Left ventricle myocardium superior (tissue), 1 donor: Measurements from ENCODE around the gene BPIFB2. TPM values are rescaled to one million over a fixed set of nuclear protein-coding genes. Genes with fewer than 3 reads are reported as not detected.
"Not testable (repeated sequence)": the region's sequence is repeated elsewhere in the genome, so short reads cannot be mapped to it uniquely, and the experiment has no call there.

Experiments
- ATAC-seq: fragments of 200-7000 bp; cut with Tn5 transposase; one replicate; pipeline ENCODE4 v1.9.1; 2020; ENCODE audit warnings: mild to moderate bottlenecking, moderate library complexity
- DNase-seq: peaks from one replicate; pipeline ENCODE4 v3.0.0-alpha.2; 2020
- intact Hi-C: fragments of 100-400 bp; cut with micrococcal nuclease; formaldehyde crosslinking; loops from one replicate; pipeline ENCODE4 v1.11.0; 2022
- long read RNA-seq: library from polyadenylated mRNA; unstranded; transcript quantifications from one replicate; pipeline ENCODE4 v2.0.0, GENCODE V29; 2021
- total RNA-seq: library from RNA; stranded (reverse); fragmentation: NEBNext Ultra II Directional; extraction: Animal tissue kit (Norgen Biotek cat#: 25700); gene quantifications from one replicate; pipeline ENCODE4 v1.2.1, GENCODE V29; 2021
- donor health status: DM: no; HTN: yes; CAD: no; lungs with severe emphysema.

The BPIFB2 gene, protein sequence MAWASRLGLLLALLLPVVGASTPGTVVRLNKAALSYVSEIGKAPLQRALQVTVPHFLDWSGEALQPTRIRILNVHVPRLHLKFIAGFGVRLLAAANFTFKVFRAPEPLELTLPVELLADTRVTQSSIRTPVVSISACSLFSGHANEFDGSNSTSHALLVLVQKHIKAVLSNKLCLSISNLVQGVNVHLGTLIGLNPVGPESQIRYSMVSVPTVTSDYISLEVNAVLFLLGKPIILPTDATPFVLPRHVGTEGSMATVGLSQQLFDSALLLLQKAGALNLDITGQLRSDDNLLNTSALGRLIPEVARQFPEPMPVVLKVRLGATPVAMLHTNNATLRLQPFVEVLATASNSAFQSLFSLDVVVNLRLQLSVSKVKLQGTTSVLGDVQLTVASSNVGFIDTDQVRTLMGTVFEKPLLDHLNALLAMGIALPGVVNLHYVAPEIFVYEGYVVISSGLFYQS
- not detected for total RNA-seq
- long read RNA-seq = 0 reads

DNA sequence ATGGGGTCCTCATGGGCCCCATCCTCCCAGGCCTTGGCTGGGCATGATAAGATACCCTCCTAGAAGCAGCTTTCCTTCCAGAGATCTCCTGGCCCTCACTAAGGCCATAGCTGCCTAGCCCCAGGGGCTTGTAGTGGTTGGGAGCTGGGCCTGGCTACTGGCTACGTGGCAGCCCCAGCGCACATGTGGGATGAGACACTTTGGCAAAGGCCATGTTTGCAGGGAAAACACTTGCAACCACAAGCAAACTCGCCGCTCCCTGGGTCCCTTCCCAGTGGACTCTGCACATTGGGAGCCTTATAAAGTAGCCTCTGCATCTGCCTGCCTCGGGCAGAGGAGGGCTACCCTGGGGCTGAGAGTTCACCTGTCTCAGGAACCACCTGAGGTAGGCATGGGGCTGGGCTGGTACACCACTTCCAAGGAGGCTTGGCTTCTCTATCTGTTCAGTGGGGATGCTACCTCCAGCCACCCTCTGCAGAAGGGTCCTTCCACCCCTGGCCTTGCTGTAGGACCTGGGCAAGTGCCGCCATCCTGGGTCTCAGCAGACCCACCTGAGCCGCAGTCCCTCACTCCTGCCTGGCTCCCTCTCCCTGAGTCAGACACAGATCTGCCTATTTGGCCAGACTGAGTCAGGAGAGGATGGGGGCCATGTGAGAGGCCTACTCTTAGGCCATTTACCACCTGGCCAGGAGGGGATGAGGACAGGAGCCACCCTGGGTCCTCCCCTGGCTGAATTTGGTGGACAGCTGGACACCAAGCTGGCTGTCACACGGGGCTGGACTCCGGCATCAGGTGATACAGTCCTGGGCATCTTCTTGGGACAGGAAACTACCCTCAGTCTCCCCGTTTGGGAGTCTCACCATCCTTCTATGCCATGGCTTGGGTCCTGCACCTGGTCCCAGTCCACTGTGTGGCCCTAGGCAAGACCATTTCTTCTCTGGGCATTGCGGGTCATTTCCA is at the start of gene BPIFB2:
Gene BPIFB2 (plus strand): TSS at position 329 of the 960 bp plus-strand sequence. CDS start 871 bp downstream, outside the sequence.
- DNase-seq (no peak), ATAC-seq (no peak)
- intact Hi-C loops = no loop called here

DNA sequence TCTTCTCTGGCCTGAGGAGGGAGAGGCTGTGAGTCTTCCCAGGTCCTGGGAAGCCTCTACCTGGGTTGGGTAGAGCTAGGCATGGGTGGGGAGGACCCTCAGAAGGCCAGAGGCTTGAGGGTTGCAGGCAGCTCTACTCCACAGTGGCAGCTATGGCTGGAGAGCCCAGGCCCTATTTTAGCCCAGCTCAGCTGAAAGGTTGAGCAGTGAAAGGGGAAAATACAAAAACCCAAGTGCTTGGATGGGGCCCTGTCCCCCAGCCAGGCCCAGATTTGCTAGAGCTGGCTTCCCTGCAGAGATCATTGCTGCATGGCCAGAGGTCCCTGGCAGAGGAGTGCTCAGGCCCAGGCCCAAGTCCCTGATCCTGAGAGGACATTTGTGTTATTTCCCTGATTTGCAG is 48.9 kb upstream of the BPIFB2 start:
- DNase-seq (no peak), ATAC-seq (no peak)
- intact Hi-C loops = no loop called here

DNA sequence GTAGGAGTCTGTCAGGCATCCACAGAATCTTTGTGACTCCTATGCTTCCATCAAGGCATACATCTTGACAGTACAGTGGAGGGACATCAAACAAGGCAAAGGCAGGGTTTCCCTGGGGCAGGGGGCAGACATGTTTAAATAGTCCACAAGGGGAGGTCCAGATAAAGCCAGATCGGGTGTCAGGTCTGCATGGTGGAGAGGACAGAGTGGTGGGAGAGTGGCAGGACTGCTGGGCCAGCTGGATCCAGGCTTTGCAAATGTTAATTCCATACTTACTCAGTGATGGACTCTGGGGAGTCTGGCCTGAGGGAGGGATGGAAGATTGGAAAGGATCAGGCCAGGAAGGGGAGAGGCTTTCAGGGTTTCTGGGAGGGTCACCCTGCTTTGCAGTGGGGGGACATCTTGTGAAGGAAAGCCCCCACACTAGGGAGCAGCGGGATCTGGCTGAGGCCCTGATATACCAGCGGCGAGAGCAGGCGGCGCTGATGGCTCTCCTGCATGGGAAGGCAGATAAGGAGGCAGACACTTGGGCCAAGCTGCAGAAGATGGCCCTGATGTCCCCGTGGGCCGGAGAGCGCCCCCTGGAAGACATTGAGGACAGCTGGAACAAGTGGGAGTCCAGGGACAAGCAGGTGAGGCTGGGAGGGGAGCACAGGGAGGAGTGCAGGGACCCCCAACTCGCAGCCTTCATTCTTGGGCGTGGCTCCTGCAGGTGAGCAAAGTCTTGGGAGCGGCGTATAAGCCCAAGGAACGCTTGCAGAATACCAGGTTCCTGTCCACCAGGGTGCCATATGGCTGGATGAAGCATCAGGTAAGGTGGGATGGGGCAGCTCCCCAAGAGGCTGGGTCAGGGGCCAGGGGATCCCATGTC is 47.9 kb upstream of the BPIFB2 start:
- no peak for ATAC-seq
- DNase-seq = no peak
- intact Hi-C loops = no loop called here

DNA sequence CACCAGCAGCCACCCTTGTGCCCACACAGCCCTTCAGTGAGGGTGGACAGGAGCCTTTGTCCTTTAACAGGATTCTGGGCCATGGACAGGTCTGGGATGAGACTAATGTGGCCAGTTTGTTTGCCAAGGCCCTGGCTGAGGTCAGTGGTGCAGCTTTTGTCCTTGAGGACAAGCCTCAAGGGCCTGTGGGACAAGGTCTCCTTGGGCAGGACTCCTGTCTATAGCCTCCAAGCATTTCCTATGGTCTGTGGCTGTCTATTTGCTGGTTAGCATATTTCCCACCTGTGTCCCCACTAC is 47.3 kb upstream of the BPIFB2 start:
- intact Hi-C loops = no loop called here
- ATAC-seq (no peak), DNase-seq (no peak)

DNA sequence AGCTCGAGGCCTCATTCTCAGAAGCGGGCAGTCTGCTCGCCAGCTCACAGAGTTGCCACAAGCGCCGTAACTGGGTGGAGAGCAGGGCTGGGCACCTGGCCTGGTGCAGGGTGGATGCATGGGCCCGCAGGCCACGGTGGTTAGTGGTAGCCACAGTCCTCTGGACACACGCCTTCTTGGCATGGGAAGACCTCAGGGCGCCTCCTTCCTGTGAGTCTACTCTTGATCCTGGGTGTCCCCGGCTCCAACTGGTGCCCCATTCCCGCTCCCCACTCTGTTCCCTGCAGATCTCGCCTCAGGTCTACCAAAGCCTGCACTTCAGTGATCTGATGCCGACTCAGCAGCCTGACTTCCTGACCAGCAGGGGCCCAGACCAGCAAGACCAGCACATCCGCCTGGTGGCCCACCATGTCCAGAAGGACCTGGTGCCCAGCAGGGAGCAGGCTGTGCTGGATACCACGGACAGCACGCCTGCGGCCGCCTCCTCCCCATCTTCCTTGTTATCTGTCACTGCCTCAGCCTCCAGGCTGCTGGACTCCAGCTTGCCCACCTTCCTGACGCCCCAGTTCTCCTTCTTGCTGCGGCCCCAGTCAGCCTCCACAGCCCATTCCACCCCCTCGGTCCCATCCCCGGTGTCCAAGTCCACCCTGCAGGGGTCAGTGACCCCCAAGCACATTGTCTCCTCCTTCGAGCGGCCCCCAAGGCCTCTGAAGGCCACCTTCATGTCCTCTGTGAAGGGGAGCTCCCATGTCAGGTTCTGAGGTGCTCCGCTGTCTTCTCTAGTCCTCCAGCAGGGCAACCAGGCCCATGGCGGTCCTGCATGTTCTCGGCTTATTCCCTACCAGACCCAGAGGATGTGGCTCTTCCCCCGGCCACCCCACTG is 46.4 kb upstream of the BPIFB2 start:
- ATAC-seq (no peak), DNase-seq (no peak)
- intact Hi-C loops = no loop called here

DNA sequence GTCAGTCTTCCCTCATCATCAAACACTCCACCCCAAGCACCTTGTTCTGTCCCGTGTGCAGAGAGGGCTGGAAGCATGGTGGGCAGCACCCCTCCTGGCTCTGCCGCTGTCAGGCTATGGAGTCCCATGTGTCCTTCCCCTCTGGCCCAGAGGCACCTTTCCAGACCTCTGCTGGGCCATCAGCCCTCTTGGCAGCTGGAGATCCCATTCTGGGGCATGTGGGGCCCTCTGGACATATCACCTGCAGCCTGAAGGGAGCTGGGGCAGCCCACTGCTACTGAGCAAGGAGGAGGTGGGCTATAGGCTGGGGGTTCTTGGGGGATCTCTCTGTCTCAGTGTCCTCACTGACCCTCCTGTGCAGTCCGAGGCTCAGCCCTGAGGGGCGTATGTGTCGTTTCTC is 45.5 kb upstream of the BPIFB2 start:
- DNase-seq (no peak), ATAC-seq (no peak)
- intact Hi-C loops = no loop called here

DNA sequence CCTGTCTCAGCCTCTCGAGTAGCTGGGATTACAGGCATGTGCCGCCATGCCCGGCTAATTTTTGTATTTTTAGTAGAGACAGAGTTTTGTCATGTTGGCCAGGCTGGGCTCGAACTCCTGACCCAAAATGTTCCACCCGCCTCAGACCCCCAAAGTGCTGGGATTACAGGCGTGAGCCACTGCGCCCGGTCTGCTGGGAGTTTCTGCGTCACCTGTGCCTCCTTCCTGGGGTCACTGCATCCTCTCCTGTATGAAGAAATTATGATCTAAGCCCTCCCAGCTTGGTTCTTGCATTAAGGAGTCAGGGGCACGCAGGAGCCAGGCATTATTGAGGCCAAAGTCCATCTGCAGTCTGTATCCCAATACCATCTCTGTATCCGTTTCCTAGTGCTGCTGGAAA is 44.9 kb upstream of the BPIFB2 start:
- intact Hi-C loops, ATAC-seq, DNase-seq: not testable (repeated sequence)

DNA sequence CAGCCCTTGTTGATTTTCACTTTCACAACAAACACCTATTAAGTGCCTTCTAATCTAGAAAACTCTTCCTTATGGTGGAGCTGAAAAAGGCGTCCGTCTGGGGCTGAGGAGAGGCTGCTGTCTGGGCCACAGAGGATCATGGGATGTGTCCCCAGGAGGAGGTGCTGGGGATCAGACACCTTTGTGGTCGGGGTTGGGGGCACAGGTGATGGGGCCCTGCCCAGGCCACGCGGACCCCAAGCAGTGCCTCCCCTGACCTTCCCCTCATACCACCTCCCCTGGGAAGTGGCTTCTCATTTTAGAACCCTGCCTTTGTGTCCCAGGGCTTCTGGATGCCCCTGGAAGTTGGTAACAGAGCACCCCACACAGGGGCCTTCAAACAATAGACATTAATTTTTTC is 44.3 kb upstream of the BPIFB2 start:
- intact Hi-C loops = no loop called here
- no peak for DNase-seq

DNA sequence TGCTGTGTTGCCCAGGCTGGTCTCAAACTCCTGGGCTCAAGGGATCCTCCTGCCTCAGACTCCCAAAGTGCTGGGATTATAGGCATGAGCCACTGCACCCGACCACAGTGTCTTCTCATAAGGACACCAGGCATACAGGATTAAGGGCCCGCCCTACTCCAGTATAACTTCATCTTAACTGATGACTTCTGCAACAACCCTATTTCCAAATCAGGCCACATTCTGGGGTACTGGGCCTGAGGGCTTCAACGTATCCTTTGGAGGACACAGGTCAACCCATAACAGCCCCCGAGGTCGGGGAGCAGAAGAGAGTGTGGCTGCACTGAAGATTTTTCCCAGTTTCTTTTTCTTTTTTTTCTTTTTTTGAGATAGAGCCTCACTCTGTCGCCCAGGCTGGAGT is 42.9 kb upstream of the BPIFB2 start:
- no peak for DNase-seq
- intact Hi-C loops = no loop called here
- ATAC-seq = no peak

More for the DNA sequence above, 44.3 kb upstream of the BPIFB2 start:
- ATAC-seq = no peak

DNA sequence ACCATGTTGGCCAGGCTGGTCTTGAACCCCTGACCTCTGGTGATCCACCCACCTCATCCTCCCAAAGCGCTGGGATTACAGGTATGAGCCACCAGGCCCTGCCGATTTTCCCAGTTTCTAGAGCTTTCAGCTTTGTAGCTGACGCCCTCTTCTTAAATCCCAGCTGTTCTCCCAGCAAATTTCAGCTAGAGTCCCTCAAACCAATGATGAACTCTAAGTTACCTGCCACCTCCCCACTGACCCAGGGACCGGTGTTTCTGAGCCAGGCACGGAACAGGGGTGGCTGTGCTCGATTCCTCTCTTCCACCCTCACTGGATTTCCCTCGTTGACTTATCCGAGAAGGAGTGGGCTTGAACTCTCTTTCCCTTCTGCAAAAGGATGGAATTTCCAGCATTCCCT is 42.4 kb upstream of the BPIFB2 start:
- DNase-seq = no peak
- ATAC-seq = no peak
- intact Hi-C loops = no loop called here

DNA sequence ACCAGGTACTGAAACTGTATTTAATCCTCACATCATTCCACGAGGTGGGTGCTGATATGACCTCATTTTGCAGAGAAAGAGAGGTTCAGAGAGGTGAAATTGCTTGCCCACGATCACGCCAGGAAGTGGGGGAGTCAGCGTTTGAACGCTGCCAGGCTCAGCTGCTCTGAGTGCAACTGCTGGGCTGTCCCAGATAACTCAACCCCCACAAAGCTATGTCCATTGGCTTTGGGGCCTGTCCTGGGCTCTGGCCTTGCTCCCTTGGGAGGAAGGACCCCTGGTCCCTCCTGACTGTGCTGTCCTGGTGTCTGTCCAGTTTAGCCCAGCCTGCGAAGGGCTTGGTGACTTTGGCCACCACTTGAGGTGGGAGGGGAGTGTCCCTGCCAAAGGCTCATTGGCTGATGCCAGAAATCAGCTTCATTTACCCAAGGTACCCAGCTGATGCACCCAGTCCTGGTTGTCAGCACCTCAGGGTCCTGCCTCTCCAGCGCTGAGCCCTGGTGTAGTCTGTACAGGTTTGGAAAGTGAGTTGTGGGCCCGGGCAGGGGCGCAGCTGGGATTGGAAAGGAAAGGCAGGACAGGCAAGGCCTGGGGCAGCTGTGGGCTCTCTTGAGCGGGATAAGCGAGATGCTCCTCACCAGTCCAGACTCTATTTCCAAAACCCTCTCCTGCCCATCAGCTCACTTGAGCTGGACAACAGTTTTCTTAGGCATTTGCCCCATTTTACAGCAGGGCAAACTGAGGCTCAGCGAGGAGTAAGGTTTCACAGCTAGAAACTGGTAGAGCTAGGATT is 41.7 kb upstream of the BPIFB2 start:
- intact Hi-C loops = no loop called here
- no peak for DNase-seq
- no peak for ATAC-seq

DNA sequence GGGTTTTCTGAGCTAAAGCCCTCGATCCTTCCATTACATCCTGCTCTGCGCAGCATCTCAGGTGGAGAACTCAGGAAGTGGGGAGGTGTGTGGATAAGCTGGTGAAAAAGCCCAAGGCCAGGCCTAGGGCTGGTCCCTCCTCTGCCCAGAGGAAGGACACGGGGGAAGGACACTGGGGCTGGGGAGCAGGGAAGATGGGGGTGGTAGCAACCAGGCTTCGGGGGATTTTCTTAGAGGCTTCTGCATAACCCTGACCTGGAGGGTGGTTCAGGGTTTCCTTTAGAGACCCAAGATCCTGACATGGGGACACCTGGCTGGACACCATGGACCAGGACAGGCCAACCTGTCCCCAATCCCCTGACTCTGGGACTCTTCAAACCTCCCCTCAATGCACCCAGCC is 41.1 kb upstream of the BPIFB2 start:
- ATAC-seq (no peak), DNase-seq (no peak)
- intact Hi-C loops = no loop called here

DNA sequence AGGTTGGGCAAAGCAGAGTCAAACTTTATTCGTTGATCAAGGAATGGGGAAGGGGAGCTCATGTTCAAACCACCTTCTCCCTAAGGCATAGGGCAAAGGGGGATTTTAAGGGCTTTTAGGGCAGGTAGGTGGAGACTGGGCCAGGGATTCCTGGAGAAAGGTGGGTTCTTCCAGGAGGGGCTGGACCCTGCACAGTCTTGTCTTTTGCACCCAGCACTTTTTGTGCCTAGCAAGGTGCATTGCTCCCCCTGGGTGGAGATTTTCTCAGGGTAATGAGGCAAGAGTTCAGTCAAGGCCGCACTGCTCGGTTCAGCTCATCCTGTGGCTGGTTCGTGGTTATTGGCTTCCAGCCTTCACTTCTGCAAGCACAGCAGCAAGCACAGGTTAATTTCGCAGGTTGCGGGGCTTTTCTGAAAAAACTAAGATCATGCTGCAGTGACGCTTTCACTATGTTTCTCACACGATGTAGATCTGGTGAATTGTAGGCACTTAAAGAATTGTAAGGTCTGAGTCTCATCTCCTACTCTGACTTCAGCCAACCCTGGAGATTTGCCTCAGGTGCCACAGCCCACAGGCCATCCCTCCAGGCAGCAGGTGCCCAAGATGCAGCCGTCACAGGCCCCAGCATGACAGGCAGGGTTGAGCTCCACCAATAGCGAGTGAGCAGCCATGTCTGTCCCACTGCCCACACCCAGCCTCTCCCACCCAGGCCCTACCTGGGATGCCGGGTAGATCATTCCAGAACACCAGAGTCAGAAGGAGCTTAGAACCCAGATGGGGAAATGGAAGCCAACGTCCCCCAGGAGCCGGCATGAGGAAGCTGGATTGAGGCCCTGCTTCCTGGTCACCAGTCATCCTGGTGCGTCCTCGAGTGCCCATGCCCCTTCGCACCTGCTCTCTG is 40.4 kb upstream of the BPIFB2 start:
- no peak for DNase-seq
- ATAC-seq = no peak
- intact Hi-C loops = no loop called here

DNA sequence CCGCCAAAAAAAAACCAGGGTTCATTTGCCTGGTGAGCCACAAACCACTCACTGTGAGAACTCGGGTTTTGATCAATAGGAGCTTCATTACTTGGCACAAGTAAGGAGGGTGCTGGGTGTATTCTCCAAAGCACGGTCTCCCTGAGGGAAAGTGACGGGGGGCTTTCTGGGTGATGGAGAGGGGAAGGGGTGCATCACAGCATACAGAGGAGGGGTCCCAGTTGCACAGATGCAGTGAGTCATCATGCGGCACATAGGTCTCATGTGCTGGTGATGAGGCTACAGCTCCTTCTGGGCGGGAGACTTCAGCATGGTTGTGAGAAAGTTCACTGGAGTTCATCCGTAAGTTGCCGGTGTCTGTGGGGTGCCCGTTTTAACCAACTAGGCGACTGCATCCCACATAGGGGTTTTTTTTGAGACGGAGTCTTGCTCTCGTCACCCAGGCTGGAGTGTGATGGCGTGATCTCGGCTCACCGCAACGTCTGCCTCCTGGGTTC is 39.5 kb upstream of the BPIFB2 start:
- ATAC-seq = no peak
- DNase-seq = no peak

DNA sequence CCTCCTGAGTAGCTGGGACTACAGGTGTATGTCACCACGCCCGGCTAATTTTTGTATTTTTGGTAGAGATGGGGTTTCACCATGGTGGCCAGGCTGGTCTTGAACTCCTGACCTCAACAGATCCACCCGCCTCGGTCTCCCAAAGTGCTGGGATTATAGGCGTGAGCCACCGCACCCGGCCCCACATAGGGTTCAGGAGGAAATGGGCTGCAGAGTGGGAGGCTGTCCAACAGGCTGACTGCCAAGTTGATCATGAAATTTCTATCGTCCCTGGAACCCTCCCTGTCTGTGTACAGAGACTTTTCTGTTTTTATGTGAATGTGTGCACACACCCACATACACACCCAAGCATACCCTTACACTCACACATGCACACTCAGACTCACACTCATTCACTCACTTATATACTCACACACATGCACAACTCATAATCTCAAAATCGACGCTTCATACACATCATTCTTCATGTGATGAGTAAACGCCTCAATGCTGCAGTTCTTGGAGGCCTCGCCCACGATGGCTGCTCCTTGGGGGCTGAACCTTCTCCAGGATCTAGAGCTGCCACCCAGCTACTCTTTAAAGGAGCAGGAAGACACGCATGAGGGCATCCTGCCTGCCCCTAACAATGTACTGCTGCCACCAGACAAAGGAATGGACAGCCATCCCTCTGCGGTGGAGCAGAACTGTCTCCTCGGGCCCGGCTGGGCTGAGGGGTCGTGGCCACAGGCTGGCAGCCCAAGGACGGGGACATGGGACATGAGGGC is 38.8 kb upstream of the BPIFB2 start:
- intact Hi-C loops = no loop called here
- no peak for ATAC-seq
- DNase-seq = no peak

More for the DNA sequence above, 39.5 kb upstream of the BPIFB2 start:
- intact Hi-C loops = no loop called here
